Spleen (tissue), 7 donors: ENCODE data around the gene COTL1.
A peak's percentile ranks its signal among the peaks of the same experiment; 100 is the strongest.

Experiments used
- CTCF ChIP-seq, 11 experiments: fragments of 200-600 bp in 7 of 11; fragments of 450-650 bp in 4 of 11; sonication (generic) in 4 of 11; IDR thresholded peaks in 8 of 11; conservative IDR thresholded peaks in 3 of 11; 1 replicate in 7 of 11; 2 replicates in 4 of 11; pipeline versions ENCODE4 v1.4.0 to v1.8.0; 2016 to 2021; ENCODE audit warnings: antibody characterized with exemption in 11 of 11, inconsistent platforms in 4 of 11, mild to moderate bottlenecking in 1 of 11
- POLR2AphosphoS5 ChIP-seq, 3 donors: sonication (generic); formaldehyde crosslinking; IDR thresholded peaks; one replicate each; pipeline ENCODE4 v1.5.1; 2017; ENCODE audit warnings: antibody characterized with exemption in 3 of 3
- donor health status: DM: no; HTN: no; CAD: no; lungs with moderate emphysema.
- donor health status: DM: no; HTN: no; CAD: no.
- donor health status: DM: no; HTN: no; CAD: no.

- TF ChIP-seq CTCF (IDR thresholded peaks at IDR 0.05 in 8 of 11, conservative IDR thresholded peaks at IDR 0.05 in 3 of 11) (no peak), POLR2AphosphoS5 (IDR thresholded peaks at IDR 0.05) (peak in 1 of 3 donors; percentile 10)
These were observed 46.4 kb downstream of the COTL1 start for GRCh38 chr16:84571506-84571905.
